ENCODE results near the gene C6orf89. TPM values are rescaled to one million over a fixed set of nuclear protein-coding genes. Genes with fewer than 3 reads are reported as not detected.

Gene C6orf89
- polyA plus RNA-seq, 2 of the 4 experiments (the other 2 are of a cell fraction) = 13.8 to 27.0 TPM

DNA sequence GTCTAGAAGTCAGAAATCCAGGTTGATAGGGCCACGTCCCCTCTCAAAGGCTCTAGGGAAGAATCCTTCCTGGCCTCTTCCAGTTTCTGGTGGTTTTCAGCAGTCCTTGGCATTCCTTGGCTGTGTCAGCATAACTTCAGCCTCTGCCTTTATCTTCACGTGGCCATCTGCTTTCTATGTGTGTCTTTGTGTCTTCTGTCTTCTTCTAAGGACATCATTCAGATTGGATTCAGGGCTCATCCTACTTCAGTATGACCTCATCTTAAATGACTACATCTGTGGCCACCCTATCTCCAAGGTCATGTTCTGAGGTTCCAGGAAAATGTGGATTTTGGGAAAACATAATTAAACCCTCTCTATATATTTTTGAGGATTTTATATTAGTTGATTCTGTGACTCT, 23.0 kb downstream of the C6orf89 start:
- Histone ChIP-seq H3K27ac (no peak overlapping the region), H3K9me3 (no peaks in the 10 kb centered on the region), H3K4me3 (no peak overlapping the region), H3K4me2 (no peak overlapping the region), H3K4me1 (peaks cover 4% of the 10 kb centered on the region)
- CTCF ChIA-PET = interaction anchor here (1.5 kb wide), 1 partner anchor 143 kb away, joined by 3 read pairs; no protein-coding TSS in a partner anchor
- FAIRE-seq (no peak), ATAC-seq (no peak), DNase-seq (ENCODE audit: low read depth in 1 of 2, low spot score in 1 of 2) (no peak)
- TF ChIP-seq MAFK (IDR thresholded peaks at IDR 0.05; ENCODE audit: partially characterized antibody) = no peak
- no peak for TF ChIP-seq KDM5A (IDR thresholded peaks at IDR 0.05)
- TF ChIP-seq CHD4 (IDR thresholded peaks at IDR 0.05; ENCODE audit: borderline replicate concordance) = no peak
- TF ChIP-seq RARB (CRISPR knock-in tag; IDR thresholded peaks at IDR 0.05) = no peak
- TF ChIP-seq CBX8 (IDR thresholded peaks at IDR 0.05) = no peak
- TF ChIP-seq, protein P1, sequence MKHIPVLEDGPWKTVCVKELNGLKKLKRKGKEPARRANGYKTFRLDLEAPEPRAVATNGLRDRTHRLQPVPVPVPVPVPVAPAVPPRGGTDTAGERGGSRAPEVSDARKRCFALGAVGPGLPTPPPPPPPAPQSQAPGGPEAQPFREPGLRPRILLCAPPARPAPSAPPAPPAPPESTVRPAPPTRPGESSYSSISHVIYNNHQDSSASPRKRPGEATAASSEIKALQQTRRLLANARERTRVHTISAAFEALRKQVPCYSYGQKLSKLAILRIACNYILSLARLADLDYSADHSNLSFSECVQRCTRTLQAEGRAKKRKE (CRISPR knock-in tag; IDR thresholded peaks at IDR 0.05; ENCODE audit: low read depth) = no peak
- TF ChIP-seq, protein P2, sequence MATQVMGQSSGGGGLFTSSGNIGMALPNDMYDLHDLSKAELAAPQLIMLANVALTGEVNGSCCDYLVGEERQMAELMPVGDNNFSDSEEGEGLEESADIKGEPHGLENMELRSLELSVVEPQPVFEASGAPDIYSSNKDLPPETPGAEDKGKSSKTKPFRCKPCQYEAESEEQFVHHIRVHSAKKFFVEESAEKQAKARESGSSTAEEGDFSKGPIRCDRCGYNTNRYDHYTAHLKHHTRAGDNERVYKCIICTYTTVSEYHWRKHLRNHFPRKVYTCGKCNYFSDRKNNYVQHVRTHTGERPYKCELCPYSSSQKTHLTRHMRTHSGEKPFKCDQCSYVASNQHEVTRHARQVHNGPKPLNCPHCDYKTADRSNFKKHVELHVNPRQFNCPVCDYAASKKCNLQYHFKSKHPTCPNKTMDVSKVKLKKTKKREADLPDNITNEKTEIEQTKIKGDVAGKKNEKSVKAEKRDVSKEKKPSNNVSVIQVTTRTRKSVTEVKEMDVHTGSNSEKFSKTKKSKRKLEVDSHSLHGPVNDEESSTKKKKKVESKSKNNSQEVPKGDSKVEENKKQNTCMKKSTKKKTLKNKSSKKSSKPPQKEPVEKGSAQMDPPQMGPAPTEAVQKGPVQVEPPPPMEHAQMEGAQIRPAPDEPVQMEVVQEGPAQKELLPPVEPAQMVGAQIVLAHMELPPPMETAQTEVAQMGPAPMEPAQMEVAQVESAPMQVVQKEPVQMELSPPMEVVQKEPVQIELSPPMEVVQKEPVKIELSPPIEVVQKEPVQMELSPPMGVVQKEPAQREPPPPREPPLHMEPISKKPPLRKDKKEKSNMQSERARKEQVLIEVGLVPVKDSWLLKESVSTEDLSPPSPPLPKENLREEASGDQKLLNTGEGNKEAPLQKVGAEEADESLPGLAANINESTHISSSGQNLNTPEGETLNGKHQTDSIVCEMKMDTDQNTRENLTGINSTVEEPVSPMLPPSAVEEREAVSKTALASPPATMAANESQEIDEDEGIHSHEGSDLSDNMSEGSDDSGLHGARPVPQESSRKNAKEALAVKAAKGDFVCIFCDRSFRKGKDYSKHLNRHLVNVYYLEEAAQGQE (IDR thresholded peaks at IDR 0.05) = no peak
- TF ChIP-seq ZNF302 (CRISPR knock-in tag; IDR thresholded peaks at IDR 0.05) = no peak
- TF ChIP-seq BHLHE40 (IDR thresholded peaks at IDR 0.05; ENCODE audit: low read depth, low read length) = no peak
- TF ChIP-seq, protein P3, sequence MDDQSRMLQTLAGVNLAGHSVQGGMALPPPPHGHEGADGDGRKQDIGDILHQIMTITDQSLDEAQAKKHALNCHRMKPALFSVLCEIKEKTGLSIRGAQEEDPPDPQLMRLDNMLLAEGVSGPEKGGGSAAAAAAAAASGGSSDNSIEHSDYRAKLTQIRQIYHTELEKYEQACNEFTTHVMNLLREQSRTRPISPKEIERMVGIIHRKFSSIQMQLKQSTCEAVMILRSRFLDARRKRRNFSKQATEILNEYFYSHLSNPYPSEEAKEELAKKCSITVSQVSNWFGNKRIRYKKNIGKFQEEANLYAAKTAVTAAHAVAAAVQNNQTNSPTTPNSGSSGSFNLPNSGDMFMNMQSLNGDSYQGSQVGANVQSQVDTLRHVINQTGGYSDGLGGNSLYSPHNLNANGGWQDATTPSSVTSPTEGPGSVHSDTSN (IDR thresholded peaks at IDR 0.05) = no peak
- no peak for TF ChIP-seq ZFP36 (IDR thresholded peaks at IDR 0.05; ENCODE audit: borderline replicate concordance, partially characterized antibody)
- no peak for TF ChIP-seq RCOR1 (IDR thresholded peaks at IDR 0.05; ENCODE audit: low read depth, low read length)
- TF ChIP-seq ZSCAN20 (CRISPR knock-in tag; IDR thresholded peaks at IDR 0.05) = no peak
- TF ChIP-seq, protein P4, sequence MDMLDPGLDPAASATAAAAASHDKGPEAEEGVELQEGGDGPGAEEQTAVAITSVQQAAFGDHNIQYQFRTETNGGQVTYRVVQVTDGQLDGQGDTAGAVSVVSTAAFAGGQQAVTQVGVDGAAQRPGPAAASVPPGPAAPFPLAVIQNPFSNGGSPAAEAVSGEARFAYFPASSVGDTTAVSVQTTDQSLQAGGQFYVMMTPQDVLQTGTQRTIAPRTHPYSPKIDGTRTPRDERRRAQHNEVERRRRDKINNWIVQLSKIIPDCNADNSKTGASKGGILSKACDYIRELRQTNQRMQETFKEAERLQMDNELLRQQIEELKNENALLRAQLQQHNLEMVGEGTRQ (IDR thresholded peaks at IDR 0.05) = no peak
- no peak for TF ChIP-seq HOXB13 (CRISPR knock-in tag; IDR thresholded peaks at IDR 0.05; ENCODE audit: low read depth)
- no peak for TF ChIP-seq EP300 (IDR thresholded peaks at IDR 0.05)
- 75% methylated on average over 2 of the region's 2 CpGs for WGBS (ENCODE audit: missing lambda C conversion rate)
- POLR2A ChIA-PET = no interaction called here

DNA sequence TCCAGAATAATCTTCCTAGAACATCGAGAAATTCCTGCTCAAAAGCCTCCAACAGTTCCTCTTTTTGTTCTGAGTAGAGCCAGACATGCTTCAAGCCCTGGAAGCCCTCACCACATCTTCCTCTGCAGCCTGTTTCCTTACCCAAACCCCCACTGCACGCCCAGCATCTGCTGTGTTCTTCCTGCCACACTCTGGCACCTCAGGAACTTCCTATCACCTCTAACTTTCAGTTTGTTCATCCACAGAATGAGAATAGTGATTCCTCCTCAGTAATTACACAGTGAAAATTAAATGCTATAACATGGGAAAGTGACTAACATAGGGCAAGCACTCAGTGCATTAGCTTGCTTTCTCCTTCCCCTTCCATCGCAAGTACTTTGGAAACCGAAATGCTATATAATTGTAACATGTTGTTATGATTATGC, 26.3 kb downstream of the C6orf89 start:
- DNase-seq (ENCODE audit: low read depth in 1 of 2, low spot score in 1 of 2) = no peak
- ATAC-seq = no peak
- Histone ChIP-seq H3K4me2 (no peak overlapping the region), H3K4me3 (no peak overlapping the region), H3K27ac (no peak overlapping the region), H3K4me1 (peaks cover 16% of the 10 kb centered on the region), H3K9me3 (no peaks in the 10 kb centered on the region)
- no peak for FAIRE-seq
- CTCF ChIA-PET = no interaction called here
- POLR2A ChIA-PET = no interaction called here
- 77% methylated on average over 4 of the region's 4 CpGs for WGBS (ENCODE audit: missing lambda C conversion rate)
- TF ChIP-seq KDM1A (IDR thresholded peaks at IDR 0.05; ENCODE audit: low read depth) = no peak
- TF ChIP-seq EHF (CRISPR knock-in tag; IDR thresholded peaks at IDR 0.05) = no peak
- TF ChIP-seq ZC3H11A (IDR thresholded peaks at IDR 0.05) = no peak
- TF ChIP-seq FOXS1 (CRISPR knock-in tag; IDR thresholded peaks at IDR 0.05) = no peak
- TF ChIP-seq CHD2 (IDR thresholded peaks at IDR 0.05; ENCODE audit: low read length, partially characterized antibody) = no peak
- no peak for TF ChIP-seq HEYL (CRISPR knock-in tag; IDR thresholded peaks at IDR 0.05)
- no peak for TF ChIP-seq HOXB5 (CRISPR knock-in tag; IDR thresholded peaks at IDR 0.05)
- TF ChIP-seq, protein P5, sequence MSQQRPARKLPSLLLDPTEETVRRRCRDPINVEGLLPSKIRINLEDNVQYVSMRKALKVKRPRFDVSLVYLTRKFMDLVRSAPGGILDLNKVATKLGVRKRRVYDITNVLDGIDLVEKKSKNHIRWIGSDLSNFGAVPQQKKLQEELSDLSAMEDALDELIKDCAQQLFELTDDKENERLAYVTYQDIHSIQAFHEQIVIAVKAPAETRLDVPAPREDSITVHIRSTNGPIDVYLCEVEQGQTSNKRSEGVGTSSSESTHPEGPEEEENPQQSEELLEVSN (IDR thresholded peaks at IDR 0.05; ENCODE audit: borderline replicate concordance, low read depth) = no peak
- TF ChIP-seq GATA3 (IDR thresholded peaks at IDR 0.05; ENCODE audit: borderline replicate concordance) = no peak
- no peak for TF ChIP-seq MAFK (IDR thresholded peaks at IDR 0.05; ENCODE audit: partially characterized antibody)
- TF ChIP-seq RARB (CRISPR knock-in tag; IDR thresholded peaks at IDR 0.05) = no peak
- TF ChIP-seq, protein P6, sequence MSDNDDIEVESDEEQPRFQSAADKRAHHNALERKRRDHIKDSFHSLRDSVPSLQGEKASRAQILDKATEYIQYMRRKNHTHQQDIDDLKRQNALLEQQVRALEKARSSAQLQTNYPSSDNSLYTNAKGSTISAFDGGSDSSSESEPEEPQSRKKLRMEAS (IDR thresholded peaks at IDR 0.05) = no peak
- no peak for TF ChIP-seq MAZ (IDR thresholded peaks at IDR 0.05; ENCODE audit: borderline replicate concordance, low read depth, low read length)
- no peak for TF ChIP-seq SREBF2 (IDR thresholded peaks at IDR 0.05)
- no peak for TF ChIP-seq KDM5A (IDR thresholded peaks at IDR 0.05)
- TF ChIP-seq NPAS2 (CRISPR knock-in tag; IDR thresholded peaks at IDR 0.05; ENCODE audit: borderline replicate concordance) = no peak
- no peak for TF ChIP-seq RAD21 (conservative IDR thresholded peaks at IDR 0.05 in 1 of 2, IDR thresholded peaks at IDR 0.05 in 1 of 2)
- TF ChIP-seq, protein P7, sequence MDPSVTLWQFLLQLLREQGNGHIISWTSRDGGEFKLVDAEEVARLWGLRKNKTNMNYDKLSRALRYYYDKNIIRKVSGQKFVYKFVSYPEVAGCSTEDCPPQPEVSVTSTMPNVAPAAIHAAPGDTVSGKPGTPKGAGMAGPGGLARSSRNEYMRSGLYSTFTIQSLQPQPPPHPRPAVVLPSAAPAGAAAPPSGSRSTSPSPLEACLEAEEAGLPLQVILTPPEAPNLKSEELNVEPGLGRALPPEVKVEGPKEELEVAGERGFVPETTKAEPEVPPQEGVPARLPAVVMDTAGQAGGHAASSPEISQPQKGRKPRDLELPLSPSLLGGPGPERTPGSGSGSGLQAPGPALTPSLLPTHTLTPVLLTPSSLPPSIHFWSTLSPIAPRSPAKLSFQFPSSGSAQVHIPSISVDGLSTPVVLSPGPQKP (IDR thresholded peaks at IDR 0.05; ENCODE audit: low read depth, low read length) = no peak
- no peak for TF ChIP-seq CEBPB (IDR thresholded peaks at IDR 0.05)
